Immature natural killer cell (primary cell): ENCODE measurements around the gene FBXL5. TPM values are rescaled to one million over a fixed set of nuclear protein-coding genes. Genes with fewer than 3 reads are reported as not detected.
"Not testable (repeated sequence)": the region's sequence is repeated elsewhere in the genome, so short reads cannot be mapped to it uniquely, and the experiment has no call there.

ENCODE experiments used
- DNase-seq, 3 donors: peaks; one replicate each; pipeline ENCODE4 v3.0.0; 2022; ENCODE audit warnings: mixed read lengths in 1 of 3
- H3K27ac Mint-ChIP-seq, 6 donors: one replicate each; pipeline ENCODE4 v1.8.0; 2020; ENCODE audit warnings: mixed read lengths in 6 of 6, mild to moderate bottlenecking in 5 of 6, inconsistent platforms in 4 of 6, moderate library complexity in 3 of 6
- H3K27me3 Mint-ChIP-seq, 3 donors: one replicate each; pipeline ENCODE4 v1.8.0; 2020 to 2021; ENCODE audit warnings: low read depth in 3 of 3, mild to moderate bottlenecking in 3 of 3, mixed read lengths in 3 of 3, moderate library complexity in 3 of 3, inconsistent platforms in 1 of 3
- H3K36me3 Mint-ChIP-seq, 3 donors: one replicate each; pipeline ENCODE4 v1.8.0; 2020; ENCODE audit warnings: mixed read lengths in 3 of 3, inconsistent platforms in 2 of 3, mild to moderate bottlenecking in 2 of 3
- H3K4me1 Mint-ChIP-seq, 2 donors: one replicate each; pipeline ENCODE4 v1.8.0; 2020; ENCODE audit warnings: inconsistent platforms in 2 of 2, mild to moderate bottlenecking in 2 of 2, mixed read lengths in 2 of 2, moderate library complexity in 1 of 2
- H3K4me3 Mint-ChIP-seq, 5 donors: one replicate each; pipeline ENCODE4 v1.8.0; 2020; ENCODE audit warnings: mild to moderate bottlenecking in 5 of 5, mixed read lengths in 5 of 5, inconsistent platforms in 3 of 5, moderate library complexity in 3 of 5
- H3K9me3 Mint-ChIP-seq, 6 donors: one replicate each; pipeline ENCODE4 v1.8.0; 2020; ENCODE audit warnings: mild to moderate bottlenecking in 6 of 6, mixed read lengths in 6 of 6, inconsistent platforms in 4 of 6, moderate library complexity in 3 of 6
- polyA plus RNA-seq, 3 donors: library from polyadenylated mRNA; unstranded; fragments of 300-500 nt; fragmentation: Illumina TruSeq; gene quantifications; one replicate each; pipeline ENCODE4 v1.2.3, GENCODE V29; 2021

The FBXL5 gene
- polyA plus RNA-seq, 3 donors from 2014 or later, result 116 to 249 (median 125) TPM

DNA sequence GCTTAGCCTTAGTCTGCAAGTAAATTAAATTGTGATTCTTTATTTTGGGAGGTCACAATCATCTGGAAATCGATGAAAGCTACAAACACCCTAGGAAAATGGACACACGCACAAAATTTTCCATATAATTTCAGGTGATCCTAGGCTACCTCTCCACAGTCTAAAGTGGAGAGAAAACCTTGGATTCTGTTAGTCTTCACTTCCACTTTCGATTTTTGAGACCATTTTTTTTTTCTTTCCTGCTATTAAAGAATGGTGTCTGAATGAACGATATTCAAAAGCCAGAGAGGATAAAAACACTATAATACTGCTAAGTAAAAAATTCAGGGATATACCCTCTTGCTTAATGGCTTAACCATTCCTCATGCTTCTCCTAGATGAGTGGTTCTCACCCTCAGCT is 1.7 kb downstream of the FBXL5 start:
- DNase-seq, result peak in 2 of 3 donors; percentile 13 to 20
- H3K36me3 Mint-ChIP-seq, result no peaks in the 10 kb centered on the region
- H3K4me1 Mint-ChIP-seq, result peaks cover 59 to 68% of the 10 kb centered on the region in 2 donors
- H3K9me3 Mint-ChIP-seq, result no peaks in the 10 kb centered on the region
- H3K27ac Mint-ChIP-seq, result peak overlapping the region; percentile 94 to 98 (median 96)
- peaks cover 7 to 18% (median 13%) of the 10 kb centered on the region in 3 donors for H3K27me3 Mint-ChIP-seq
- peak overlapping the region; percentile 91 to 99 (median 97) for H3K4me3 Mint-ChIP-seq

DNA sequence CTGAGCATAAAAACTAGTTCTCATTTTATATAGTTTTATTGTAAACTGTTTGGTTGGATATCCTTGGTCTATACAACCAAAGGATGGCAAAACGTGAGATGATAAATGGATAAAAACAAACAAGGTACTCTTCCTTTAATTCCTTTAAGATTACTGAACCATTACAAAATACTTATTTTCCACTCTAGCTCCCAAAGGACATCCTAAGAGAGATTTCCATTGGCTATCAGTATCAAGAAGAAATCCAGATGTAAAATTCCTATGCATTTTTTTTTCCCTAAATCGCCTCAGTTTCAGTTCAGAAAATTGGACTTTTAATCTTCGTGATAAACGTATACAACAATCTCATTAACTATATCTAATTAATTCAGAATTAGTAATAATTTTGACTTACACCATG is 2.3 kb downstream of the FBXL5 start:
- Mint-ChIP-seq H3K9me3 (no peaks in the 10 kb centered on the region), H3K27me3 (peaks cover 7 to 18% (median 13%) of the 10 kb centered on the region in 3 donors), H3K4me1 (peaks cover 62 to 73% of the 10 kb centered on the region in 2 donors), H3K27ac (peak overlapping the region; percentile 94 to 98 (median 96)), H3K4me3 (peak overlapping the region; percentile 91 to 99 (median 97)), H3K36me3 (no peaks in the 10 kb centered on the region)
- DNase-seq, result no peak

DNA sequence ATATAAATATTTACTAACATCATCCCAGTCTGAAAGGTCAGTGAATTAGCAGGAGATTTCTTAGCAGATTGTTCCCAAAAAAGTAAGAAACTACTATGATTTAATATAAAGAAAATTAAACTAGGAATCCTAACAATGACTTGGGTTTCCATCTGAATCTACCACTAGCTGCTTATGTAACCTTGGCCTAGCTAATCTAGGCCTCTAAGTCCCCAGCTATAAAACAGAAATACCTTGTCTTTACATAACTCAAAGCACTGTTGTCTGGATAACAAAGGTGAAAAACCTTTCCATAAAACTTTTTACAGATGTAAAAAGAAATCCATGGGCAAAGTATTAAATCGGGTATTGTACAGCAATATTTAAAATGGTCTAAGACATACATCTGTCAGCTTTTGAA is 3.0 kb downstream of the FBXL5 start:
- Mint-ChIP-seq H3K4me3 (peak overlapping the region in 3 of 5 donors; percentile 36 to 99 (median 97)), H3K36me3 (no peaks in the 10 kb centered on the region), H3K4me1 (peaks cover 68 to 80% of the 10 kb centered on the region in 2 donors), H3K27ac (peak overlapping the region; percentile 69 to 98 (median 87)), H3K27me3 (peaks cover 7 to 18% (median 13%) of the 10 kb centered on the region in 3 donors), H3K9me3 (no peaks in the 10 kb centered on the region)
- DNase-seq, result no peak

DNA sequence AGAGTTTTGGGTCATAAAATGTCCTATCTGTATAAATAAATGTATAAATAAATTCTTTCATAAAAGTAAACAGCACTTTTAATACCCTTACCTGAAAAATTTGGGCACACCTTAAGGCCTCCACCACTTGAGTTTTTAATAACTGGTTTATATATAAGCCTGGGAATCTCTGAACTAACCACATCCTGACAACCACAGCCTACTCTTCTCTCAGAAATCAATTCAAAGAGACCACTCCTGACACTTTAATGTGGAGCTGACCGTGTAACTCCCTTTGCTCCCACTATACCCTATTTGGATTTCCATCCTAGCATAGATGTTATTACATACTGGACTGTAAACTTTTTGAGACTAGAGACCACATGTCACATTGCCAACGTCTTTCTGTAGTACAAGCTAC is 3.5 kb downstream of the FBXL5 start:
- H3K36me3 Mint-ChIP-seq, result no peaks in the 10 kb centered on the region
- no peak for DNase-seq
- H3K4me1 Mint-ChIP-seq, result peaks cover 68 to 82% of the 10 kb centered on the region in 2 donors
- H3K9me3 Mint-ChIP-seq, result no peaks in the 10 kb centered on the region
- peaks cover 7 to 18% (median 13%) of the 10 kb centered on the region in 3 donors for H3K27me3 Mint-ChIP-seq
- H3K4me3 Mint-ChIP-seq, result peak overlapping the region in 4 of 5 donors; percentile 10 to 59 (median 40)
- H3K27ac Mint-ChIP-seq, result peak overlapping the region; percentile 68 to 94 (median 78)

DNA sequence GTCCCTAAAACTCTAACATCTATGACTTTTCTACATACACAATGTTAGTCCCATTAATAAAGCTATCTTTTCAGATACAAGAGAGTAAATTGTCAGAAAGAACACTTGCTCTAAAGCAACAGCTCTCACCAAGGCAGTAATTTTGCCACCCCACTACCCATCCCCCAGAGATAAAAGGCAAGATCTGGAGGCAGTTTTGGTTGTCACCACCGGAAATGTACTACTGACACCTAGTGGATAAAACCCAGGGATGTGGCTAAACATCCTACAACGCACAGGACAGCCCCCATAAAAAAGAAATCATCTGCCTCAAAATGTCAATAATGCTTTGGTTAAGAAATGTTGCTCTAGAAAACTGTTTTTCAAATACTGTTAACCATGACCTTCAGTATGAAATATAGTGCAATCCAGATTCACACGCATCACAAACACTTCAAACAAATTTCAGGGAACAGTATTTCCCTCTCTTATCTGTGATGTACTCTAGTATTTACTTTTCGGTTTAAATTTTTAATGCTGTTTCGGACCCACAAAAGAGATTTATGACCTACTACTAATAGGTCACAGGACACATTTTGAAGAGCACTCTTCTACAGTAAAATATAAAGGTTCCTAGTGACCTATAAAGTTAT is 5.1 kb downstream of the FBXL5 start:
- peak overlapping the region; percentile 55 to 90 (median 78) for H3K27ac Mint-ChIP-seq
- H3K36me3 Mint-ChIP-seq, result no peaks in the 10 kb centered on the region

DNA sequence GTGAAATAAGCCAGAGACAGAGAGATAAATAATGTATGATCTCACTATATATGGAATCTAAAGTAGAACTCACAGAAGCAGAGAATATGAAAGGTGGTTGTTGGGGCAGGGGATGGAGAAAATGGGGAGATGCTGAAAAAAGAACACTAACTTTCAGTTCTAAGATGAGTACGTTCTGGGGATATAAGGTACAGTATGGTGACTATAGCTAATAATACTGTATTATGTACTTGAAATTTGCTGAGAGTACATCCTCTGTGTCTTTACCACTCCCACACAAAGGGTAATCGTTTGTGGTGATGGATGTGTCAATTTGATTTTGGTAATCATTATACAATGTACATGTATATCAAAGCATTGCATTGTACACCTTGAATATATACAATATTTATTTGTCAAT is 6.6 kb downstream of the FBXL5 start:
- Mint-ChIP-seq H3K9me3 (no peaks in the 10 kb centered on the region), H3K4me3 (peak overlapping the region in 4 of 5 donors; percentile 0 to 51 (median 26)), H3K27ac (peak overlapping the region; percentile 30 to 70 (median 60)), H3K36me3 (peaks cover 0 to 3% (median 0%) of the 10 kb centered on the region in 3 donors), H3K27me3 (peaks cover 0 to 5% (median 0%) of the 10 kb centered on the region in 3 donors), H3K4me1 (peaks cover 70 to 94% of the 10 kb centered on the region in 2 donors)
- DNase-seq, result no peak

More for the DNA sequence above, 5.1 kb downstream of the FBXL5 start:
- peak; percentile 75 to 78 (median 76) for DNase-seq
- Mint-ChIP-seq H3K27me3 (peaks cover 3 to 14% (median 4%) of the 10 kb centered on the region in 3 donors), H3K9me3 (no peaks in the 10 kb centered on the region), H3K4me3 (peak overlapping the region; percentile 59 to 81 (median 64)), H3K4me1 (peaks cover 70 to 89% of the 10 kb centered on the region in 2 donors)

DNA sequence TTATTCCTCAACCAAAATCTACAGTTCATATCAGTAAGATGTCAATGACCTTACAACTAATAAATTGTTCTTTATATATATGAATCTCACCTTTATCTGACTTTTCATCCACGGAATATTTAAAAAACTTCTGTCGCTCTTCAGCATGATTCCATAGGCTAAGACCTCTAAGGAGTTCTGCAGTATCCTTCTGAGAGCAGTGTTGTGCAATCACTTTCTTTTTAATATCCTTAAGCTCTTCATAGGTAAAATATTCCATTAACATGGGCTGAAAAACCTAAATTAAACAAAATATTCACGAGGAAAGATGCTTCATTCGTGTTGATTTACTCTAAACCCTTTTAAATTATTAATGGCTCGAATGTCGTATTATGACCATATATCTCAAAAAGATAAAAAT is 16.7 kb downstream of the FBXL5 start:
- DNase-seq, result no peak
- Mint-ChIP-seq H3K36me3 (peaks cover 12 to 35% (median 18%) of the 10 kb centered on the region in 3 donors), H3K4me3 (no peak overlapping the region), H3K4me1 (peaks cover 7 to 35% of the 10 kb centered on the region in 2 donors), H3K9me3 (no peaks in the 10 kb centered on the region), H3K27ac (no peak overlapping the region), H3K27me3 (peaks cover 0 to 1% (median 0%) of the 10 kb centered on the region in 3 donors)

DNA sequence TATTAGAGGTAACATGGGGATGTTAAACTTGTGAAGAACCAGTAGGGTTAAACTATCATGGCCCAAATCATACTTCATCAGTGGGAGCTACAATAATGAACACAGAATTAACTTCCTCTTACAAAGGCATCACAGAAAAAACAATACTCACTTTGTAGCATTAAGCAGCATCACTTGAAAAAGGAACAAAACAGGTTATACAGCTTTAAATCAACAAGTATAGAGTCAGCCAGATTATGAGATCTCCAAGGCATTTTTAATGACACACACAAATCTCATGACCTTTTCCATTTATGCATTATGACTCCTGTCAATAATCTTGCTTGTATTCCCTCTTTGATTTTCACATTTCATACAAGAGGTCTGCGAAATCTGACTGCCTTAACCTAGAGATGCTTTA is 18.3 kb downstream of the FBXL5 start:
- no peaks in the 10 kb centered on the region for H3K9me3 Mint-ChIP-seq
- peaks cover 0 to 1% (median 0%) of the 10 kb centered on the region in 3 donors for H3K27me3 Mint-ChIP-seq
- DNase-seq, result no peak
- no peak overlapping the region for H3K4me3 Mint-ChIP-seq
- H3K36me3 Mint-ChIP-seq, result peaks cover 21 to 42% (median 24%) of the 10 kb centered on the region in 3 donors
- peak overlapping the region in 3 of 6 donors; percentile 43 to 60 (median 51) for H3K27ac Mint-ChIP-seq
- H3K4me1 Mint-ChIP-seq, result peaks cover 3 to 23% of the 10 kb centered on the region in 2 donors

DNA sequence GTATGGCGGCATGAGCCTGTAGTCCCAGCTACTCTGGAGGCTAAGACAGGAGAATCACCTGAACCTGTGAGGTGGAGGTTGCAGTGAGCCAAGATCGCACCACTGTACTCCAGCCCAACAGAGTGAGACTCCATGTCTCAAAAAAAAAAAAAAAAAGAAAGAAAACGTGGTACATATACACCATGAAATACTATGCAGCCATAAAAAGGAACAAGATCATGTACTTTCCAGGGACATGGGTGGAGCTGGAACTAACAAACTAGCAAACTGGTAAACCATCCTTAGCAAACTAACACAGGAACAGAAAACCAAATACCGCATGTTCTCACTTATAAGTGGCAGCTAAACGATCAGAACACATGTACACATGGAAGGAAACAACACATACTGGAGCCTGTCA is 37.8 kb downstream of the FBXL5 start:
- H3K27me3 Mint-ChIP-seq, H3K27ac Mint-ChIP-seq, DNase-seq: not testable (repeated sequence)
- Mint-ChIP-seq H3K4me3 (peak overlapping the region in 1 of 5 donors; percentile 22), H3K9me3 (peaks cover 5 to 19% (median 10%) of the 10 kb centered on the region in 6 donors), H3K36me3 (peaks cover 36 to 56% (median 46%) of the 10 kb centered on the region in 3 donors), H3K4me1 (peaks cover 48 to 74% of the 10 kb centered on the region in 2 donors)

DNA sequence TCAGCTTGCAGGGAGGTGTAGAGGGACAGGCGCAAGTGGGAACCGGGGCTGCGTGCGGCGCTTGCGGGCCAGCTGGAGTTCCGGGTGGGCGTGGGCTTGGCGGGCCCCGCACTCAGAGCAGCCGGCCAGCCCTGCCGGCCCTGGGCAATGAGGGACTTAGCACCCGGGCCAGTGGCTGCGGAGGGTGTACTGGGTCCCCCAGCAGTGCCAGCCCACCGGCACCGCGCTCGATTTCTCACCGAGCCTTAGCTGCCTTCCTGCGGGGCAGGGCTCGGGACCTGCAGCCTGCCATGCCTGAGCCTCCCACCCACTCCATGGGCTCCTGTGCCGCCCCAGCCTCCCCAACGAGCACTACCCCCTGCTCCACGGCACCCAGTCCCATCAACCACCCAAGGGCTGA is 40.3 kb downstream of the FBXL5 start:
- not testable (repeated sequence) for DNase-seq, H3K27me3 Mint-ChIP-seq, H3K27ac Mint-ChIP-seq, H3K4me3 Mint-ChIP-seq, H3K9me3 Mint-ChIP-seq
- Mint-ChIP-seq H3K4me1 (peaks cover 33 to 66% of the 10 kb centered on the region in 2 donors), H3K36me3 (peaks cover 22 to 52% (median 35%) of the 10 kb centered on the region in 3 donors)

DNA sequence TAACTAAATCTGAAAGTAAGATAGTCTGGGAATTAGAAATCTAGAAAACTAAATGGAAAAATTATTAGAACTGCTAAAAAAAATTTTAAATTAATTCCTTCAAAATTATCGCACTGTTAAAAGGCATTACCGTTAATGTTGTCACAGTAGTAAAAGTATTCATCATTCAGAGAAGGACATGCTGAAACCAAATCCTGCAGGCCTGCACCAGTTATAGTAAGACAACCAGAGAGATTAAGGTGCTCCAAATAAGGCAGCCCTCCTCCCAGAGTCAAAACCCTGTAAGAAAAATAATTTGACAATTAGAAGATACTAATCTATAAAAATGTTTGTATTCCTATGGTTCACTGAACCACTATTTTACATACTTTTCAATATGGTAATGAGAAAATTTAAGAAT is 43.0 kb downstream of the FBXL5 start:
- H3K4me3 Mint-ChIP-seq, result no peak overlapping the region
- peaks cover 0 to 7% (median 0%) of the 10 kb centered on the region in 3 donors for H3K27me3 Mint-ChIP-seq
- peaks cover 26 to 52% of the 10 kb centered on the region in 2 donors for H3K4me1 Mint-ChIP-seq
- peaks cover 14 to 35% (median 17%) of the 10 kb centered on the region in 3 donors for H3K36me3 Mint-ChIP-seq
- H3K9me3 Mint-ChIP-seq, result no peaks in the 10 kb centered on the region
- H3K27ac Mint-ChIP-seq, result no peak overlapping the region
- no peak for DNase-seq

DNA sequence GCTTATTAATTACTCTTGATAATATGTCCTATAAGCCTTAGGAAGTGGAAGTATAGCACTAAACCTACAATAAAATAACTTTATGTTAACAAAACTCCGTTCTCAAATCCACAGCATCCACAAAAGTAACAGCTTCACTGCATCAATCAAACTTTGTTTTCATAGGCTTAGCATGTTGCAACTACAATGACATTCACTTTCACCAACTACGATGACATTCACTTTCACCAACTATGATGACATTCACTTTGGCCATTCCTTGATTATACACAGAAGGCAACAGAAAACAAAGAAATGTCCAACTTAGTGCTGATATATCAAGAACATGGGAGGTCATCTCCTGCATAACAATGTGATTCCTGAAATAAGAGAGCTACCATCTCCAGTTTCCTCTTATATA is 44.3 kb downstream of the FBXL5 start:
- peaks cover 20 to 43% of the 10 kb centered on the region in 2 donors for H3K4me1 Mint-ChIP-seq
- H3K27me3 Mint-ChIP-seq, result peaks cover 0 to 3% (median 0%) of the 10 kb centered on the region in 3 donors
- DNase-seq, result no peak
- no peak overlapping the region for H3K4me3 Mint-ChIP-seq
- H3K27ac Mint-ChIP-seq, result no peak overlapping the region
- H3K36me3 Mint-ChIP-seq, result peaks cover 8 to 22% (median 10%) of the 10 kb centered on the region in 3 donors
- H3K9me3 Mint-ChIP-seq, result no peaks in the 10 kb centered on the region

DNA sequence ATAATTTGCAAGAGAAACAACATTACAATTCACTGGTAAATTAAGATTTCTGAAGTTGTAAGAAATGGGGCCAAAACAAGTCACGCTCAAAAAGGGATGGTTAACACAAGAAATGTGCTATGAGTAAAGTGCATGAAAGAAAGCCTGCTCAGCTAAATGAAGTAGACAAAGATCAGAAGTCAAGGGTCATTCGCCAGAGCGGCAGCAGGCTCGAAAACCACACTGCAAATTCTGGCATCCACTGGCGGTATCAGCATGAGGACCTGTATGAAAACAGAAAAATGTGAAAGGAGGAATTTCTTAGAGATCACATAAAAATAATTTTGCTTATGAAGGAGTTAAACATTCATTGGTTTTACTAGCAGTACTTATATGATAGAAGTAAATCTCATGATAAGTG is 49.6 kb downstream of the FBXL5 start:
- Mint-ChIP-seq H3K4me1 (peaks cover 9 to 23% of the 10 kb centered on the region in 2 donors), H3K27ac (peak overlapping the region in 2 of 6 donors; percentile 24 to 36), H3K4me3 (no peak overlapping the region), H3K36me3 (peaks cover 14 to 40% (median 17%) of the 10 kb centered on the region in 3 donors), H3K9me3 (no peaks in the 10 kb centered on the region), H3K27me3 (peaks cover 0 to 3% (median 0%) of the 10 kb centered on the region in 3 donors)
- no peak for DNase-seq

DNA sequence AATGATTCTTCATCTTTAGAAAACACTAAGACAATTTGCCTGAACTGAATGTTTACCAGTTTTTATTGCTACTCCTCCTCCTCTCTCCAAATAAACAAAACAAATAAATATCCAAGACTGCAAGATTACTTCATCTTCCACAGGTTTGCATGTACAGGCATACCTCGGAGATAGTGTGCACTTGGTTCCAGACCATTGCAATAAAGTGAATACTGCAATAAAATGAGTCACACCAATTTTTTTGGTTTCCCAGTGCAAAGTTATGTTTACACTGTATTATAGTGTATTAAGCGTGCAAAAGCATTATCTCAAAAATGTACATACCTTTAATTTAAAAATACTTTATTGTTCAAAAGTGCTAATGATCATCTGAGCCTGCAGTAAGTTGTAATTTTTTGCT is 53.3 kb downstream of the FBXL5 start:
- H3K27ac Mint-ChIP-seq, result no peak overlapping the region
- peaks cover 2 to 9% of the 10 kb centered on the region in 2 donors for H3K4me1 Mint-ChIP-seq
- peaks cover 14 to 37% (median 22%) of the 10 kb centered on the region in 3 donors for H3K36me3 Mint-ChIP-seq
- no peaks in the 10 kb centered on the region for H3K27me3 Mint-ChIP-seq
- no peak for DNase-seq
- no peak overlapping the region for H3K4me3 Mint-ChIP-seq
- no peaks in the 10 kb centered on the region for H3K9me3 Mint-ChIP-seq
